Activated T-cell treated with anti-CD3 and anti-CD28 coated beads for 4 hours (primary cell): Measurements from ENCODE around the gene JADE1.

Experiments
- DNase-seq: peaks from one replicate; pipeline ENCODE4 v3.0.0-alpha.2; 2020

The JADE1 gene

GRCh38 chr4:128846063-128846462 lies 36.6 kb downstream of the JADE1 start:
- no peak for DNase-seq

GRCh38 chr4:128847082-128847724 lies 37.7 kb downstream of the JADE1 start:
- DNase-seq: no peak

- no peak for DNase-seq
Measured at GRCh38 chr4:128848461-128848860, 39.0 kb downstream of the JADE1 start.

GRCh38 chr4:128850252-128850651 lies 40.8 kb downstream of the JADE1 start:
- DNase-seq: no peak

GRCh38 chr4:128853741-128854140 lies 44.2 kb downstream of the JADE1 start:
- DNase-seq: no peak

- DNase-seq: no peak
Measured at GRCh38 chr4:128854433-128854832, 44.9 kb downstream of the JADE1 start.

- no peak for DNase-seq
Measured at GRCh38 chr4:128855621-128856020, 46.1 kb downstream of the JADE1 start.

GRCh38 chr4:128856246-128856645 lies 46.7 kb downstream of the JADE1 start:
- DNase-seq: no peak

- DNase-seq: no peak
Measured at GRCh38 chr4:128858879-128859671, 49.6 kb downstream of the JADE1 start.

GRCh38 chr4:128859887-128860677 lies 50.6 kb downstream of the JADE1 start:
- no peak for DNase-seq

- no peak for DNase-seq
Measured at GRCh38 chr4:128861856-128862518, 52.5 kb downstream of the JADE1 start.

GRCh38 chr4:128862608-128863311 lies 53.3 kb downstream of the JADE1 start:
- peak; percentile 28 for DNase-seq

GRCh38 chr4:128863312-128864075 lies 54.0 kb downstream of the JADE1 start:
- DNase-seq: peak; percentile 61

GRCh38 chr4:128865132-128865531 lies 55.6 kb downstream of the JADE1 start:
- DNase-seq: no peak

- no peak for DNase-seq
Measured at GRCh38 chr4:128866269-128866668, 56.8 kb downstream of the JADE1 start.

GRCh38 chr4:128866691-128867090 lies 57.2 kb downstream of the JADE1 start:
- no peak for DNase-seq

GRCh38 chr4:128868758-128869157 lies 59.3 kb downstream of the JADE1 start:
- DNase-seq: no peak

- no peak for DNase-seq
Measured at GRCh38 chr4:128869776-128870509, 60.4 kb downstream of the JADE1 start.

GRCh38 chr4:128871948-128872347 lies 62.4 kb downstream of the JADE1 start:
- no peak for DNase-seq

GRCh38 chr4:128876200-128876599 lies 66.7 kb downstream of the JADE1 start:
- DNase-seq: no peak

- no peak for DNase-seq
Measured at GRCh38 chr4:128877934-128878333, 68.4 kb downstream of the JADE1 start.
